ENCODE results near the gene NTN3.

The NTN3 gene

DNA sequence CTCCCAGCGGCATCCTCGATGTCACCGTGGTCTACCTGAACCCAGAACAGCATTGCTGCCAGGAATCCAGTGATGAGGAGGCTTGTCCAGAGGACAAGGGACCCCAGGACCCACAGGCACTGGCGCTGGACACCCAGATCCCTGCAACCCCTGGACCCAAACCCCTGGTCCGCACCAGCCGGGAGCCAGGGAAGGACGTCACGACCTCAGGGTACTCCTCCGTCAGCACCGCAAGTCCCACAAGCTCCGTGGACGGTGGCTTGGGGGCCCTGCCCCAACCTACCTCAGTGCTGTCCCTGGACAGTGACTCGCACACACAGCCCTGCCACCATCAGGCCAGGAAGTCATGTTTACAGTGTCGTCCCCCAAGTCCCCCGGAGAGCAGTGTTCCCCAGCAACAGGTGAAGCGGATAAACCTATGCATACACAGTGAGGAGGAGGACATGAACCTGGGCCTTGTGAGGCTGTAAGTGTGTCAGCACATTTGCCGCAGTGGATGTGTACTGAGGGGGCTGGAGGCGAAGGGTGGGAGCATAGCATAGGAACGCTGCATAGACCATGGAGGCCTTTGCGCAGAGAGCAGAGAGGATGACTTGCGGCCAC is 14.4 kb upstream of the NTN3 start:
- H3F3A ChIP-seq (ENCODE audit: control insufficient read depth, insufficient read depth) = peaks cover 13% of the 10 kb centered on the region
- H3K4me3 ChIP-seq (ENCODE audit: low read length) = no peak overlapping the region
- peaks cover 33% of the 10 kb centered on the region for H3K4me1 ChIP-seq (ENCODE audit: control insufficient read depth, low read length)
- peaks cover 18% of the 10 kb centered on the region for H3K79me2 ChIP-seq (ENCODE audit: control insufficient read depth, low read length)
- H3K4me2 ChIP-seq (ENCODE audit: low read length) = no peak overlapping the region
- no peaks in the 10 kb centered on the region for H4K20me1 ChIP-seq (ENCODE audit: control insufficient read depth, insufficient read depth, low read depth, low read length)
- H3K9me3 ChIP-seq (ENCODE audit: control insufficient read depth, insufficient read depth, low read length) = no peaks in the 10 kb centered on the region
- TF ChIP-seq EZH2phosphoT487 (IDR thresholded peaks at IDR 0.05; ENCODE audit: borderline replicate concordance, low read length) = no peak
- TF ChIP-seq, protein P1, sequence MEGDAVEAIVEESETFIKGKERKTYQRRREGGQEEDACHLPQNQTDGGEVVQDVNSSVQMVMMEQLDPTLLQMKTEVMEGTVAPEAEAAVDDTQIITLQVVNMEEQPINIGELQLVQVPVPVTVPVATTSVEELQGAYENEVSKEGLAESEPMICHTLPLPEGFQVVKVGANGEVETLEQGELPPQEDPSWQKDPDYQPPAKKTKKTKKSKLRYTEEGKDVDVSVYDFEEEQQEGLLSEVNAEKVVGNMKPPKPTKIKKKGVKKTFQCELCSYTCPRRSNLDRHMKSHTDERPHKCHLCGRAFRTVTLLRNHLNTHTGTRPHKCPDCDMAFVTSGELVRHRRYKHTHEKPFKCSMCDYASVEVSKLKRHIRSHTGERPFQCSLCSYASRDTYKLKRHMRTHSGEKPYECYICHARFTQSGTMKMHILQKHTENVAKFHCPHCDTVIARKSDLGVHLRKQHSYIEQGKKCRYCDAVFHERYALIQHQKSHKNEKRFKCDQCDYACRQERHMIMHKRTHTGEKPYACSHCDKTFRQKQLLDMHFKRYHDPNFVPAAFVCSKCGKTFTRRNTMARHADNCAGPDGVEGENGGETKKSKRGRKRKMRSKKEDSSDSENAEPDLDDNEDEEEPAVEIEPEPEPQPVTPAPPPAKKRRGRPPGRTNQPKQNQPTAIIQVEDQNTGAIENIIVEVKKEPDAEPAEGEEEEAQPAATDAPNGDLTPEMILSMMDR (IDR thresholded peaks at IDR 0.05; ENCODE audit: low read depth, low read length, poor library complexity, severe bottlenecking) = no peak
- no peak overlapping the region for H3K27ac ChIP-seq (ENCODE audit: low read depth, low read length)
- no peaks in the 10 kb centered on the region for H3K27me3 ChIP-seq (ENCODE audit: control insufficient read depth, low read length)
- no peaks in the 10 kb centered on the region for H3K9me2 ChIP-seq (replicated peaks; ENCODE audit: control insufficient read depth, low read length)
- peaks cover 80% of the 10 kb centered on the region for H3K36me3 ChIP-seq (ENCODE audit: control insufficient read depth, low read length)

DNA sequence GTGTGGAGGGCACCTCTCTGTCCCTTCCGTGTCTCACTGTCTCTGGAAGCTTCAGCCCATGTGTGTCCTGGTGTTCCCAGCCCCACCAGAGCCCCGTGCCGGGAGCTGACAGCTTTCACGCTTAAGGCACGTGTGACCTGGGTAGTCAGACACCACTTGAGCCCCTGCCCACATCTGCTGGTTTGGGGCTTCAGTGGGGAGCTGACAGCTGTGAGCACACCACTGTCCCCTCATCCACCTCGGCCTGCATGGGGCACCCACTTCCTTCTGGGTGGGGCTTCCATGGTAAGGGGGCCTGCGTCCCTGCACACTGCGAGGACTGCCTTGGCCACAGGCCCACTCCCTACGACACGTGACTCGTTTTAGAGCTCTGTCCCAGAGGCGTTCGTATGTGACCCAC is 13.8 kb upstream of the NTN3 start:
- peaks cover 80% of the 10 kb centered on the region for H3K36me3 ChIP-seq (ENCODE audit: control insufficient read depth, low read length)
- TF ChIP-seq, protein P1 (IDR thresholded peaks at IDR 0.05; ENCODE audit: low read depth, low read length, poor library complexity, severe bottlenecking) = no peak
- TF ChIP-seq EZH2phosphoT487 (IDR thresholded peaks at IDR 0.05; ENCODE audit: borderline replicate concordance, low read length) = no peak
- peaks cover 24% of the 10 kb centered on the region for H3K79me2 ChIP-seq (ENCODE audit: control insufficient read depth, low read length)
- no peak overlapping the region for H3K27ac ChIP-seq (ENCODE audit: low read depth, low read length)
- peaks cover 13% of the 10 kb centered on the region for H3F3A ChIP-seq (ENCODE audit: control insufficient read depth, insufficient read depth)
- no peak overlapping the region for H3K4me2 ChIP-seq (ENCODE audit: low read length)
- H3K4me1 ChIP-seq (ENCODE audit: control insufficient read depth, low read length) = peaks cover 37% of the 10 kb centered on the region
- H3K4me3 ChIP-seq (ENCODE audit: low read length) = no peak overlapping the region
- H3K27me3 ChIP-seq (ENCODE audit: control insufficient read depth, low read length) = no peaks in the 10 kb centered on the region
- H3K9me2 ChIP-seq (replicated peaks; ENCODE audit: control insufficient read depth, low read length) = no peaks in the 10 kb centered on the region
- H3K9me3 ChIP-seq (ENCODE audit: control insufficient read depth, insufficient read depth, low read length) = no peaks in the 10 kb centered on the region
- H4K20me1 ChIP-seq (ENCODE audit: control insufficient read depth, insufficient read depth, low read depth, low read length) = no peaks in the 10 kb centered on the region

GRCh38 chr16:2457946-2458345 is 13.2 kb upstream of the NTN3 start:
- Histone ChIP-seq H3K9me2 (replicated peaks; ENCODE audit: control insufficient read depth, low read length) (no peaks in the 10 kb centered on the region), H3K4me2 (ENCODE audit: low read length) (no peak overlapping the region), H3K27me3 (ENCODE audit: control insufficient read depth, low read length) (no peaks in the 10 kb centered on the region), H3K4me3 (ENCODE audit: low read length) (no peak overlapping the region), H3K9me3 (ENCODE audit: control insufficient read depth, insufficient read depth, low read length) (no peaks in the 10 kb centered on the region), H3K36me3 (ENCODE audit: control insufficient read depth, low read length) (peaks cover 79% of the 10 kb centered on the region), H3K27ac (ENCODE audit: low read depth, low read length) (no peak overlapping the region; the same call in 1 of the 2 replicates), H4K20me1 (ENCODE audit: control insufficient read depth, insufficient read depth, low read depth, low read length) (no peaks in the 10 kb centered on the region), H3K79me2 (ENCODE audit: control insufficient read depth, low read length) (peaks cover 22% of the 10 kb centered on the region), H3F3A (ENCODE audit: control insufficient read depth, insufficient read depth) (peaks cover 13% of the 10 kb centered on the region), H3K4me1 (ENCODE audit: control insufficient read depth, low read length) (peaks cover 42% of the 10 kb centered on the region)
- TF ChIP-seq, protein P1 (IDR thresholded peaks at IDR 0.05; ENCODE audit: low read depth, low read length, poor library complexity, severe bottlenecking) = no peak
- no peak for TF ChIP-seq EZH2phosphoT487 (IDR thresholded peaks at IDR 0.05; ENCODE audit: borderline replicate concordance, low read length)
